GM12875 (cell line): Measurements from ENCODE around the gene CASTOR1.

Experiments used
- H3K4me3 ChIP-seq: one replicate; pipeline ENCODE4 v1.5.1; 2011; ENCODE audit warnings: low read depth, low read length, control low read depth
- CTCF ChIP-seq: IDR thresholded peaks from 2 replicates; pipeline ENCODE4 v1.5.1; 2011; ENCODE audit warnings: low read depth, mild to moderate bottlenecking, control low read depth, inconsistent platforms, low read length, moderate library complexity, borderline replicate concordance; ENCODE audit not compliant: insufficient read depth

The CASTOR1 gene

GRCh38 chr22:30277547-30278344, 11.6 kb downstream of the CASTOR1 start:
- no peak overlapping the region for H3K4me3 ChIP-seq
- no peak for TF ChIP-seq CTCF

- H3K4me3 ChIP-seq: no peak overlapping the region
- TF ChIP-seq CTCF: no peak
Measured at GRCh38 chr22:30276039-30276438, 13.3 kb downstream of the CASTOR1 start.

- TF ChIP-seq CTCF: no peak
- H3K4me3 ChIP-seq: no peak overlapping the region
Measured at GRCh38 chr22:30275625-30276024, 13.7 kb downstream of the CASTOR1 start.

GRCh38 chr22:30274437-30274812, 14.9 kb downstream of the CASTOR1 start:
- H3K4me3 ChIP-seq: no peak overlapping the region
- TF ChIP-seq CTCF: no peak

- H3K4me3 ChIP-seq: no peak overlapping the region
- TF ChIP-seq CTCF: no peak
Measured at GRCh38 chr22:30273711-30274436, 15.4 kb downstream of the CASTOR1 start.

- H3K4me3 ChIP-seq: no peak overlapping the region
- no peak for TF ChIP-seq CTCF
Measured at GRCh38 chr22:30272781-30273601, 16.3 kb downstream of the CASTOR1 start.
